Adipocyte (in vitro differentiated cells): Measurements from ENCODE around the gene MOCS2.

Experiments used
- DNase-seq: peaks from one replicate; pipeline ENCODE4 v3.0.0-alpha.2; 2015; ENCODE audit warnings: low read depth
- H3K27me3 ChIP-seq: replicated peaks from 2 replicates; pipeline ENCODE4 v1.7.0; 2013; ENCODE audit warnings: mild to moderate bottlenecking, low read length, moderate library complexity; ENCODE audit not compliant: control insufficient read depth, insufficient read depth
- H3K36me3 ChIP-seq: 2 replicates; pipeline ENCODE4 v1.7.0; 2013; ENCODE audit warnings: low read length, mild to moderate bottlenecking, moderate library complexity; ENCODE audit not compliant: control insufficient read depth, insufficient read depth, severe bottlenecking
- H3K4me1 ChIP-seq: 2 replicates; pipeline ENCODE4 v1.7.0; 2013; ENCODE audit warnings: mild to moderate bottlenecking, low read length, moderate library complexity; ENCODE audit not compliant: control insufficient read depth, insufficient read depth
- H3K4me3 ChIP-seq: 2 replicates; pipeline ENCODE4 v1.7.0; 2013; ENCODE audit warnings: mild to moderate bottlenecking, low read length, moderate library complexity
- H3K9ac ChIP-seq: 2 replicates; pipeline ENCODE4 v1.7.0; 2013; ENCODE audit warnings: mild to moderate bottlenecking, low read length, moderate library complexity
- H3K9me3 ChIP-seq: 2 replicates; pipeline ENCODE4 v1.7.0; 2013; ENCODE audit warnings: mild to moderate bottlenecking, low read length, moderate library complexity; ENCODE audit not compliant: control insufficient read depth

Gene MOCS2

DNA sequence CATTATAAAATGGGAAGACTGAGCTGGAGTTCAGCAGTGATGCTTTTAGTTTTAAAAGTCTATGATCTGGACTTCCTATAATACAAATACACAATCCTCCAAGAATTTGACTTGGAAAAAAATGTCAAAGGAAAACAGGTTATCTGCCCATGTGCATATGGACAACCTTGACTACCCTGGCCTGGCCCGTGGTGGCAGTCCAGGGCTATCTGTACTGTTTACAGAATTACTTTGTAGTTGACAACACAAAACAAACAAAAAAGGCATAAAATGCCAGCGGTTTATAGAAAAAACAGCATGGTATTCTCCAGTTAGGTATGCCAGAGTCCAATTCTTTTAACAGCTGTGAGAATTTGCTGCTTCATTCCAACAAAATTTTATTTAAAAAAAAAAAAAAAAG lies 17.3 kb downstream of the MOCS2 start:
- H3K9ac ChIP-seq, result no peak overlapping the region
- DNase-seq, result no peak
- H3K36me3 ChIP-seq, result peaks cover 7% of the 10 kb centered on the region
- H3K9me3 ChIP-seq, result no peaks in the 10 kb centered on the region
- no peaks in the 10 kb centered on the region for H3K27me3 ChIP-seq
- peaks cover 8% of the 10 kb centered on the region for H3K4me1 ChIP-seq
- no peak overlapping the region for H3K4me3 ChIP-seq

DNA sequence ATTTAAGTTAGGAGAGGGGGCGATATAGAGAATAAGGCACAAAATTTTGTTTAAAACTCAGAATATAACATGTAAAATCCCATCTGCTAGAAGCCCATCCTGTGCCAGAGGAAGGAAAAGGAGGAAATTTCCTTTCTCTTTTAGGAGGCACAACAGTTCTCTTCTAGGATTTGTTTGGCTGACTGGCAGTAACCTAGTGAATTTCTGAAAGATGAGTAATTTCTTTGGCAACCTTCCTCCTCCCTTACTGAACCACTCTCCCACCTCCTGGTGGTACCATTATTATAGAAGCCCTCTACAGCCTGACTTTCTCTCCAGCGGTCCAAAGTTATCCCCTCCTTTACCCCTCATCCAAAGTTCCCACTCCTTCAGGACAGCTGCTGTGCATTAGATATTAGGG lies 18.3 kb downstream of the MOCS2 start:
- Histone ChIP-seq H3K9me3 (no peaks in the 10 kb centered on the region), H3K4me1 (peaks cover 8% of the 10 kb centered on the region), H3K36me3 (peaks cover 2% of the 10 kb centered on the region), H3K27me3 (no peaks in the 10 kb centered on the region), H3K9ac (no peak overlapping the region), H3K4me3 (no peak overlapping the region)
- peak; percentile 75 for DNase-seq

DNA sequence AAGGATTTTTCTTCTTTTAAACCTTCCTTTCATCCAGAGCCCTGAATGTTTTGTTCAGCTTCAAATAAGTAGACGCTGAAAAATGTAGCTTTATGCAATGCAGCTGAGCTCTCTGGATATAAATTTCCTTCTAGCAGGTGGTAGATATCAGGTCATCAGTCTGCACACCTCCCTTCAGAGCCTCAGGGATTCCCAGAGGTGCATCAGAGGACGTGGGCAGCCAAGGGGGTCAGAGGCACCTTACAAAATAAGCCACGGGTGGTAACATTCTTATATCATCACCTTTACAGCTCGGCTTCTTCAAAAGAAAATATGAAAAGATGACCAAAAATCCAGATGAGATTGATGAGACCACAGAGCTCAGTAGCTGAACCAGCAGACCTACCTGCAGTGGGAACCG lies 19.3 kb downstream of the MOCS2 start:
- no peak for DNase-seq
- H3K4me3 ChIP-seq, result no peak overlapping the region
- peaks cover 8% of the 10 kb centered on the region for H3K4me1 ChIP-seq
- no peak overlapping the region for H3K9ac ChIP-seq
- no peaks in the 10 kb centered on the region for H3K27me3 ChIP-seq
- no peaks in the 10 kb centered on the region for H3K36me3 ChIP-seq
- H3K9me3 ChIP-seq, result no peaks in the 10 kb centered on the region

DNA sequence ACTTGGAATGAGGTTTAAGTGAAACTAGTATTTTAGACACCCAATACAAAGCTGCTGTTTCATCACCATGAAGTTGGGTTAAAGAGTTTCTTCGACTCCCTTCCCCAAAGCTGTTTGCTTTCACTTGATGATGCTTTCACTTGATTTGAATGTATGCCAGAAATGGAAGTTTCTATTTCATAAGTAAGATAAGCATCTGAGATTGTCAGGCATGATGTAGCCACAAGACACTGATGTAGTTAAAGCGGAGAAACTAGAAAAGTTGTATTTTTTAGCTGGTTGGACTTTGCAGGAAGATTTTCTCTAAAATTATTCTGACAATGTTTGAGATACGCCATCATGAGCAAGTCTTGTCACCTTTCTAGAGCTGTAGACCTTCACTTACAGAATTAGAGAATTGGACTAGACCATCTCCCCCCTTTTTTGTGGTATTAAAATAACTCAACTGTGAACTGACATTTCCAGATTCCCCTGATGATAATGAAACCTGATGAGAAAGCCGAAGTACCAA lies 20.0 kb downstream of the MOCS2 start:
- peak; percentile 19 for DNase-seq

DNA sequence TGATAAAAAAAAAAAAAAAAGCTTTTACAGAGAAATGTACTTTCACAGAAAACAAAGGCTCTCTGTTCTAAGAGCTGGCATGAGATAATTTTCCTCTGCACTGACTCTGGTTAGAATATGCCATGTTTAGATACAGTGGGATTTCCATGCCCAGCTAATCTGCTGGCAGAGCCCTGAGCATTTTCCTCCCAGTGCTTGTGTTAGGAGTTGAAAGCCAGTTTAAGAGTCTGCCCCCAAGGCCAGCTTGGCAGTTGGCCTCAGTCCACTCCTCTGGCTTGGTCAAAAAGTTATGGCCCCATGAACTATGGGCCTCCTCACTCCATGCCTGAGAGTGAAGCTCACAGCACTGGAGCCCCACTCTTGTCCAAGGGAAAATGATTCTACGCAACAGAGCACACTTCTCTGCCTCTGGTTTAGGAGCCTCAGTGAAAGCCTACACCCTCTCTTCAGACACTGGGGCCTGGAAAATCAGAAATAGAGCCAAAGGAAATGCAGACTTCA lies 21.9 kb downstream of the MOCS2 start:
- Histone ChIP-seq H3K36me3 (no peaks in the 10 kb centered on the region), H3K27me3 (no peaks in the 10 kb centered on the region), H3K9me3 (no peaks in the 10 kb centered on the region), H3K4me1 (peaks cover 8% of the 10 kb centered on the region), H3K9ac (no peak overlapping the region), H3K4me3 (no peak overlapping the region)
- DNase-seq, result no peak

More for the DNA sequence above, 20.0 kb downstream of the MOCS2 start:
- Histone ChIP-seq H3K36me3 (no peaks in the 10 kb centered on the region), H3K9ac (no peak overlapping the region), H3K4me1 (peaks cover 8% of the 10 kb centered on the region), H3K9me3 (no peaks in the 10 kb centered on the region), H3K27me3 (no peaks in the 10 kb centered on the region), H3K4me3 (no peak overlapping the region)

DNA sequence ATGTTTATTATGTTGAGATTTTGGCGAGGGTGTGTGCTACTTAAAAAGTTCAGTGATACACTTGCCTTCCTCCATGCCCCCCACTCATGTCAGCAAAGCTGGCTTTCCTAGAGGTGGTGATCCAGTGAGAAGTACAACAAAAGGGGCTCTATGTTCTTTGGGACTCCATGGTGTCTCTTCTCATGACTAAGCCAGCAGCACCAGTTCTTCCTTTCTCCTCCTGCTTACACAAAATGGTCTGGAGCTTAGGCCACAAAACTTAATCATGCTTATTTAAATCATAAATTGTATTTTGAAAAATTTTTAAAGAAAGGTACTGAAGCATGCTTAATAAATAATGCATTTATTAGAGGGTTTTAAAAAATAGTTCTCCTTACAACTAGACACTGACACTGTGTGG lies 22.4 kb downstream of the MOCS2 start:
- DNase-seq, result no peak
- no peak overlapping the region for H3K4me3 ChIP-seq
- H3K9me3 ChIP-seq, result no peaks in the 10 kb centered on the region
- H3K27me3 ChIP-seq, result no peaks in the 10 kb centered on the region
- H3K9ac ChIP-seq, result no peak overlapping the region
- no peaks in the 10 kb centered on the region for H3K36me3 ChIP-seq
- peaks cover 8% of the 10 kb centered on the region for H3K4me1 ChIP-seq

DNA sequence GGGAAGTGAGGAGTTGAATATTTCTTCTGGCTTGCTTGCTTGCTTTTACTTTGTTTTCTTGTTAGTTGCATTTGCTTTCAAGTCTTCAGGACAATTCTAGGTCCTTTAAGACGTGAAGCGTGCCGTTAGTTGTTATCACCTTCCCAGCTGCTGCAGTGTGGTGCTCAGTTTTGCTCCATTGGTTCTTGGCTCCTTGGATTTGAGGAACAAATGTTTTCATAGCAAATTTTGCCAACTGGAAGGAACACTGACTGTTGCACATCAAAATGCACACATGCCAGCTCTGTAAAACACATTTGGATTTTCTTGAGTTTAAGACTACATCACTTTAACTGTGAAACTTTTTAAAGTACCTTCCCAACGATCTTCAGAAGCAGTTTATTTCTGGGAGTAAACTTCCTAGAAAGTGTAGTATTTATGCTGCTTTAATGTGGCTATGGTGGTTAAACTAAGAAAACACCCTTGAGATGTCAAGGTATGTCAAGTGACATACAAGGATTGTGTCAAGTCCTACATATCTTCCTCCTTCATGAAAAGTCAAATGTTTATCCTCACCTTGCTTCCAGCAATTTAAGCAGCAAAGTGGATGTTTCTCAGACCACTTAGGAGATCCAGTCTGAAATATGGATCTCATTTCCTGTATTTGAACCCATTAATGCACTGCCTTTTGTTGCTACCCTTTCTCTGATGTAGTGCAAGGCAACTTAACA lies 24.9 kb downstream of the MOCS2 start:
- Histone ChIP-seq H3K9ac (no peak overlapping the region), H3K27me3 (no peaks in the 10 kb centered on the region), H3K36me3 (no peaks in the 10 kb centered on the region), H3K4me1 (no peaks in the 10 kb centered on the region), H3K9me3 (no peaks in the 10 kb centered on the region), H3K4me3 (no peak overlapping the region)
- no peak for DNase-seq

DNA sequence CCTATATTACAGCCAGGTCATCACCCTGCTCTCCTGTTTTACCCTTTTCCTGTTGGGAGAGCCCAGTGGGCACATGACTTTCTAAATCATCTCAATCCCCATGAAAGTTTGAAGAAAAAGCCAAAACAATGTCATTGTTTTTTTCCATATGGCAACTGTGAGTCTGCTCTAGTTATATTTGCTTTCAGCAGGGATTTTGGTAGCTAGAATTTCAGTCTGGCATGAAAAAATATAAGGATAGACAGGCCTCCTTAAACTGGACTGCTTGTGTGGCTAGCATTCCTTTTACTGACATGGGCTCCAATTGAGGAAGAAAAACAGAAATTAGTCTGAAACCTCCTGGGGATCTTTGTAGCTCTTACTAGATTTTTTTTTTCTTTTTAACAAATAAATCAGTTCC lies 25.6 kb downstream of the MOCS2 start:
- no peaks in the 10 kb centered on the region for H3K27me3 ChIP-seq
- H3K9me3 ChIP-seq, result no peaks in the 10 kb centered on the region
- no peak for DNase-seq
- H3K36me3 ChIP-seq, result no peaks in the 10 kb centered on the region
- no peak overlapping the region for H3K9ac ChIP-seq
- no peaks in the 10 kb centered on the region for H3K4me1 ChIP-seq
- H3K4me3 ChIP-seq, result no peak overlapping the region

DNA sequence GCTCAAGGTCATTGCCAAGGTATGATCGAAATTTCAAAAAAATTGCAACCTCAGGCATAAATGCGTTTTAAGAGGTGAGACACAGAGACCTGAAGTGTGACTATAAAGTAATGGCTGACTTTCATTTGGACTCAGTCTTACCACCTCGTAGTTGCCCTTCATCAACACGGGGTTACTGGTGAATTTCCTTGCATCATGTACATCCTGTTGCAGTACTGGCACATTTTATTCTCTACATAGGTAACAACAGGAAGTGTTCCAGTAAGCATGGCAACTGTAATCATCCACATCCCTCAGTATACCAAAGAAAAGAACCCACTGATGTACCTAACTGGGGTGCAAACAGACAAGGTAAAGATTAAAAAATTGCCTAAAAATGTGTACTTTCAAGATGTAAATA lies 29.3 kb downstream of the MOCS2 start:
- no peak for DNase-seq
- Histone ChIP-seq H3K4me1 (no peaks in the 10 kb centered on the region), H3K9ac (no peak overlapping the region), H3K36me3 (peaks cover 18% of the 10 kb centered on the region), H3K27me3 (no peaks in the 10 kb centered on the region), H3K9me3 (no peaks in the 10 kb centered on the region), H3K4me3 (no peak overlapping the region)

DNA sequence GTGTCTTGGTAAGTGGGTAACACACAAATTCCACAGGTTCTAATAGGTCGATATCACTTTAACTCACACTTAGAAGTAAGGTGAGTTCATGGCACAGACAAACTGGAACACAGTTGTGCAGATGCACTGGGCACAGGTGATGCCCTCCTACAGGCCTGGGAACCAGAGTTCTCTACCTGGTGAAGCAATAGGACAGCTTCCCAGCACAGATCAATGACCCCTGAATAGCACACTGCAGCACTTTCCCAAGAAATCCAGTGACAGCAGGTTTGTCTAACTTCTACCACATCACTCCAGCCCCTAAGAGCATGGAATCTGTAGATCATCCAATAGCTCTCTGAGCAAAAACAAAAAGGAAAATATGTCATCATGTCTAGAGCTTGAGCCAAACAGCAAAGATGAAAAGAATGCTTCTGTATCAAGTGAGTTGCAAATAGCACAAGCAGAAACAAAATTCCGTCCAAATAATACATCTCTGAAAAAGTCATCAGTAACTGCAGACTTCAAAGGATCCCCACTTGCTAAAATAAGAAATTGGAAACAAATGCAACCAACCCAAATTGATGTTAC lies 33.5 kb downstream of the MOCS2 start:
- H3K27me3 ChIP-seq, result no peaks in the 10 kb centered on the region
- DNase-seq, result peak; percentile 40
- H3K9me3 ChIP-seq, result no peaks in the 10 kb centered on the region
- H3K9ac ChIP-seq, result no peak overlapping the region
- peaks cover 9% of the 10 kb centered on the region for H3K4me1 ChIP-seq
- no peak overlapping the region for H3K4me3 ChIP-seq
- peaks cover 22% of the 10 kb centered on the region for H3K36me3 ChIP-seq

DNA sequence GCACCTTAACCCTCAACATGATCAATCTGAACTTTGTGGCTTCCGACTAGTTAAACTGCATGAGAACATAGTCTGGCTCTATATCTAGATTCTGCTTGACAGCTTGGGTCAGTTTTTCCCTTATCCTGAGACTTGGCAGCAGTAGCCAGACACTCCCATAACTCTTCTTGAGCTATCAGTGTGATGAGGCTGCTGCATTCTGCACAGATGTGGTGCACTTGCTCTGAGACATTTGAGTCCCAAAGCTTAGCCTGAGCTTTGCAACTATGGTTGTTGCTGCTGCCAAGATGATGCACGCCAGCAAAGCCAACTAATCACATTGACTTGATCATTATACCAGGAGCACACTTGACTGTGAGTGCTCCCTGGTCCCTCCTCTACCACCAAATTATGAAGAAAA lies 36.2 kb downstream of the MOCS2 start:
- H3K9me3 ChIP-seq, result no peaks in the 10 kb centered on the region
- H3K4me1 ChIP-seq, result peaks cover 9% of the 10 kb centered on the region
- peaks cover 22% of the 10 kb centered on the region for H3K36me3 ChIP-seq
- no peak overlapping the region for H3K4me3 ChIP-seq
- no peaks in the 10 kb centered on the region for H3K27me3 ChIP-seq
- H3K9ac ChIP-seq, result no peak overlapping the region
- DNase-seq, result no peak
